ENCODE data around the gene VMAC. TPM values are rescaled to one million over a fixed set of nuclear protein-coding genes. Genes with fewer than 3 reads are reported as not detected.

VMAC gene
- total RNA-seq, 1 donor from 2014 or later = 5.1 TPM

DNA sequence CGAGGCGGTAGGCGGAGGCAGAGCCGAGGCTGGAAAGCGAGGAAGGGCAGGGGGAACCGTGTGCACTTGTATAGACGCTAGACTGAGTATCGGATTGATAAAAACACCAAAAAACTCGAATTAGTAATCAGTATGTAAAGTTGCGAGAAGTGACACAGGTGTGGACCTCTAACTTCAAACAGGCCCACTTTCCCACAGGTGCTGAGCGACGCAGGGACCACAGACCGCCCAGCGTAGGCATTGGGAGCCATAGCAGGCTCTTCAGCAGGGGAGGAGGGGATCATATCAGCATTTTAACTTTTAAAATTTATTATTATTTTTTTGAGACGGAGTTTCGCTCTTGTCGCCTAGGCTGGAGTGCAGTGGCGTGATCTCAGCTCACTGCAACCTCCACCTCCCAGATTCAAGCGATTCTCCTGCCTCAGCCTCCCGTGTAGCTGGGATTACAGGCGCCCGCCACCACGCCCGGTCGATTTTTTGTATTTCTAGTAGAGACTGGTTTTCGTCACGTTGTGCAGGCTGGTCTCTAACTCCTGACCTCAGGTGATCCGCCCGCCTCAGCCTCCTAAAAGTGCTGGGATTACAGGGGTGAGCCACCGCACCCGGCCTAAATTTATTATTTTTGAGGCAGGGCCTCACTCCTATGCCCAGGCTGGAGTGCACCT is 574 bp downstream of the VMAC start:
- no peak for DNase-seq

DNA sequence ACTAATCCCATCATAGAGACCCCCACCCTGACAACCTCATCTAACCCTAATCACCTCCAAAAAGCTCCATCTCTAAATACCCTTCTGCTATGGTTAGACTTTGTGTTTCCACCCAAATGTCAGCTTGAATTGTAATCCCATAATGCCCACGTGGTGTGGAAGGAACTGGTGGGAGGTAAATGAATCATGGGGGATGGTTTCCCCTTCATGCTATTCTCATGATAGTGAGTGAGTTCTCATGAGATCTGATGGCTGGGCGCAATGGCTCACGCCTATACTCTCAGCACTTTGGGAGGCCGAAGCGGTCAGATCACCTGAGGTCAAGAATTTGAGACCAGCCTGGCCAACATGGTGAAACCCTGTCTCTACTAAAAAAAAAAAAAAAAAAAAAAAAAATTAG is 2.6 kb downstream of the VMAC start:
- no peak for DNase-seq

- no peak for DNase-seq
Measured at GRCh38 chr19:5908773-5909442, 4.2 kb downstream of the VMAC start.

DNA sequence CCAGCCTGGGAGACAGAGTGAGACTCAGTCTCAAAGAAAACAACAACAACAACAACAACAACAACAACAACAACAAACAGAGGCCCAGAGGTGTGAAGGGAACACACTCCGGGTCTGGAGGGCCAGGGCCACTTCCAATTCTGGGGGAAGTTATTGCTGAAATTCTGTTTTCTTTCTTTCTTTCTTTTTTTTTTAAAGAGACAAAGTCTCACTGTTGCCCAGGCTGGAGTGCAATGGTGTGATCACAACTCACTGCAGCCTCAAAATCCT is 5.9 kb downstream of the VMAC start:
- DNase-seq = no peak

DNA sequence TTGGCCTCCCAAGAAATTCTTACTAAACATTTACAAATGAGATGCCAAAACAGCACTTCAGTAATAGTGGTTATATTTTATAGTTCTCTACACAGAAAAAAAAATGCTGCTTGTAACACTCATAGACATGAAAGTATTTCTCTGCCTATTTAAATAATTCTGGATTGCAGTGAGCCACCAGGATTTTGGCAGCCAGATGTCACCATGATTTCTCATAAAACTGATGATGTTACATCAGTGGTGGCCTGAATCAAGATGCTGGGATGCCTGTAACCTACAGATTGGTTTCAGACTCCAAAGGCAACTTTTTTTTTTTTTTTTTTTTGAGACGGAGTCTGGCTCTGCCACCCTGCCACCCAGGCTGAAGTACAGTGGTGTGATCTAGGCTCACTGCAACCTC is 6.7 kb downstream of the VMAC start:
- no peak for DNase-seq

DNA sequence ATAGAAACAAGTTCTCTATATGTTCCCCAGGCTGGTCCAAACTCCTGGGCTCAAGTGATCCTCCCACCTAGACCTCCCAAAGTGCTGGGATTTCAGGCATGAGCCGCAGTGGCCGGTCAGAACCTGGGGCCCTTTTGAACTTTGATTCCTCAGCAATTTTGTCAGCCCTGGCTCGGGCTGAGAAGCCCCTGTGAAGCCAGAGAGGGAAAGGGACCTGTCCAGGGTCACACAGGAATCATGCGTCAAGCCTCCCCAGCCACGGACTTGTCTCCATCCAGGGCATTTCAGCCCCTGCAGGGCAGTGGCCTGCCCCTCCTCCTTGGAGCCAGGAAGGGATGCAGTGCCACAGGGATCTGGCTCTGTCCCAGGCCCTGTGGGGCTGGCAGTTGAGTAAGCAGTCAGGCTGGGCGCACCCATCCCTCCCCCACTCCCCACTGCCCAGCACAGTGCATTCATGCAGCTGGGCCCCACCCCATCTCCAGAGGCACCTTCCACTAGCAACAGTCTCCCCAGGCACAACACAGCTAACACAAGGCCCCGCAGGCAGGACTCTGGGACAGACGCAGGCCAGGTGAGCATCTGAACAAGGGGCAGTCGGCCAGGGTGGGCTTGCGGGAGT is 9.2 kb downstream of the VMAC start, which contains the start of gene CAPS:
Gene CAPS (plus strand): TSS at position 516 of the 619 bp plus-strand sequence. CDS start 153 bp downstream, outside the sequence.
- peak; percentile 33 for DNase-seq

GRCh38 chr19:5914358-5914774 is 9.7 kb downstream of the VMAC start:
- DNase-seq = no peak

DNA sequence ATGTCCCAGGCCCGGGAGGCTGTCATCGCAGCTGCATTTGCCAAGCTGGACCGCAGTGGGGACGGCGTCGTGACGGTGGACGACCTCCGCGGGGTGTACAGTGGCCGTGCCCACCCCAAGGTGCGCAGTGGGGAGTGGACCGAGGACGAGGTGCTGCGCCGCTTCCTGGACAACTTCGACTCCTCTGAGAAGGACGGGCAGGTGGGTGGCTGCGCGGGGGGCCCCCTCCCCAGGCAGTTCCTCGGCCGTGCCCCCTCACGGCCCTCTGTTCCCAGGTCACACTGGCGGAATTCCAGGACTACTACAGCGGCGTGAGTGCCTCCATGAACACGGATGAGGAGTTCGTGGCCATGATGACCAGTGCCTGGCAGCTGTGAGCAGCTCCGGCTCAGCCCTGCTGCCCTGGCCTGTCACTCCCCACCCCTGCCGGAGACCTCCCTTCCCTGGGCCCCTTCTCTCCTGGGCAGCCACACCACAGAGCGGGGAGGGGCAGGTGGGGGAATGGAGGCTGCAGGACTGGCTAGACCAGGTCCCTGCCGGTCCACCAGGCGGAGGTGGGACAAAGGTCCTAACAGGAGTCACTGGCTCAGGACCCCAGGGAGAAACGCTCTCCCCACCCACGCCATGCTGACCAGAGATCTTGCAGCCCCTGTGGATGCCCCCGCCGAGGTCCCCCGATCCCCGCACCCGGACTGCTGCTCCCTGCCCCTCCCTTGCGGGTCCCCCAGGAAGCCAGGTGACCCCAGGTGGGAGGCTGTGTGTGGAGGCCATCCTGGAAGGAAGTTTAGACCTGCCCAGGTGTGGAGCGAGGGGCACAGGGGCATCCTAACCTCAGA is 10.5 kb downstream of the VMAC start:
- peak; percentile 43 for DNase-seq

GRCh38 chr19:5915782-5916165 is 11.1 kb downstream of the VMAC start:
- DNase-seq = no peak

- DNase-seq = no peak
Measured at GRCh38 chr19:5916181-5916708, 11.6 kb downstream of the VMAC start.

DNA sequence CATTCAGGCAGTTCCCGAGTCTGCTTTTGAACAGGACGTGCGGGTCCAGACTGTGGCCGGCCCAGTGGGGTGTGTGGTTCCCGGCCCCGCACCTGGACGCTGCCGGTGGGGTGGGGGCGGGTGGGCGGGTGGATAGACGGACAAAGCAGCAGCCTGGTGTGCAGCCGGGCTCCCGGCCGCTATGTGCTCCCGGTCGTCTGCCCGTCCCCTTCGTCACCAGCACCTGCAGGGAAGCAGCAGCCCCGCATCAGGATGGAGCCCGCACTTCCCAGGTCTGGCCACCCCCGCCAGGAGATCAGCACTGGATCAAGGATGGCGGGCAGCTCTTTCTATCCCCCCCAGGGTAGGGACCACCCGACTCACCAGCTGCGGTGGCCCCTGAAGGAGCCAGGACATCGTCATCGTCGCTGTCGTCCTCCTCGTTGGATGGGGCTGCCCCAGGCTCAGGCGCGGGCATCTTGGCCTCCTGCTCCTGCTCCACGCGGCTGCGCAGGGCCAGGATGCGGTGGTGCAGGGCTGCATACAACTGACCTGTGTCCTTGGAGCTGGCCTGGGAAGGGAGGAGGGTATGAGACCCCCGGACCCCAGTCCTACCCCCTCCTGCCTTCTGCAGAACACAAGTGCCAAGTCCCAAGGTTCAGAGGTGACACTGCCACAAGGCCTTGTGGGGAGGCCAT is 12.9 kb downstream of the VMAC start:
- DNase-seq = no peak

DNA sequence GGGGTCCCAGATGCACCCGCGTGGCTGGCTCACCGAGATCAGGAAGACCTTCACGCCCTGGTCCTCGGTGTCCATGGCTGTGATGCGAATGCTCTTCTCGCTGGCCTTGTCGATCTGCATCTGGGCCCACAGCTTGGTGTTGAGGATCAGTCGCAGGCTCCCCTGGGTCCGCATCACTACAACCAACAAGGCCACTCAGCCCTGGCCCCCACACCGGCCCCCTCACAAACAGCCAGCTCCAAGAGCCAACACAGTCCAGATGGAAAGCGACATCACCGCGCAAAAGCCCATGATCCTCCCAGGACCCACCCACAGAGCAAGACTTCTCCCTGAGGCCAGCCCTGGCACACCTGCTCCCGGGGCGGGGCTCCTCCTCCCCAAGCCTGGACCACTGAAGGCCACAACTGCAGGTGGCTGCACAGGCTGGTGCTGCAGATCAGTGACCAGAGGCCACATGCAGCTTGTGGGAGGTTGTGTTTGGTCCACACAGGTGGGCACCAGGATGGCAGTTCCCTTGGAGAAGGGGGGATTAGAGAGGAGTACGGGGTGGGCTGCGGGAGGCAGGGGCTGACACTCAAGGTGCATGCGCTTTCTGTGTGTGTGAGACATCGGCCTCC is 13.9 kb downstream of the VMAC start:
- DNase-seq = no peak

GRCh38 chr19:5921516-5922160 is 17.0 kb downstream of the VMAC start:
- no peak for DNase-seq

- no peak for DNase-seq
Measured at GRCh38 chr19:5922161-5922545, 17.5 kb downstream of the VMAC start.

DNA sequence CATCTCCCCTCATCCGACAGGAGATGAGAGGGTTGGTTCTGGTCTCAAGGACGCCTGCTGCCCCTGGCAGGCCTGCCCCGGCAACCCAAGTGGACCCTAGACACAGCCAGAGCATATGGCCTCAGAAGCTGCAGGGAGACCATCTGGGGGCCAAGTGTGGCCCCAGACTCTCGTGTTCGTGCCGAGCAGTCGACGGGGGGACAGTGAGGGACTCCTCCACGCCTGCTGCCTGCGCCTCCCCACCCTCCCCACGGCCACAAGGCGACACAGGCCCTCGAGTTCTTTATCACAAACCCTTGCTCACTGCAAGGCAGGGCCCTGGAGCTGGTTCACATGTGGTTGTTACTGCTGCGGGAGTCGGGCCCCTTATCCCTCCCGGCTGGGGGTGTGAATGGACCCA is 18.7 kb downstream of the VMAC start:
- DNase-seq = no peak

DNA sequence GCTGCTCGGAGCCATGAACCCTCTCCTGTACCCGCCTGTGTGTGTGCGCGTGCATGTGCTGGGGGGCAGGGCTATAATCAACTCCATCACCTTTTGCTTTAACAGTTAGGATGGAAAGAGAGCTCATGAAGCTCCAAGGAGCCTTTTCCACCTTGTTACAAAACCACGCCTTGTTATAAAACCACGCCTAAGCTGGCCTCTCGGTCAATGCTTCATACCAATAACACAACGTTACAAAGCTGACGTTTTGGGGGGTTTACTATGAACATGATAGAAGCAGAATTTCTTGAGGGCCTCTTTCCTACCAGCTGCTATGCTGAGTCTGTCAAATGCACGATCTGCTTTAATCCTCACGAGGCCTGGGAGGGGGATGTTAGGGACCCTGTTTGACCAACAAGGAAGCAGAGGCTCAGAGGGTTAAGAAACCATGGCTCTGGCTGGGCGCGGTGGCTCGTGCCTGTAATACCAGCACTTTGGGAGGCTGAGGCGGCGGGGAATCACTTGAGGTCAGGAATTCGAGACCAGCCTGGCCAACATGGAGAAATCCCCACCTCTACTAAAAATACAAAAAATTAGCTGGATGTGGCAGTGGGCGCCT is 21.3 kb downstream of the VMAC start:
- no peak for DNase-seq

GRCh38 chr19:5926641-5927440 is 22.2 kb downstream of the VMAC start:
- DNase-seq = peak; percentile 74

GRCh38 chr19:5927441-5927821 is 22.8 kb downstream of the VMAC start:
- no peak for DNase-seq

- DNase-seq = no peak
Measured at GRCh38 chr19:5929179-5929578, 24.5 kb downstream of the VMAC start.

DNA sequence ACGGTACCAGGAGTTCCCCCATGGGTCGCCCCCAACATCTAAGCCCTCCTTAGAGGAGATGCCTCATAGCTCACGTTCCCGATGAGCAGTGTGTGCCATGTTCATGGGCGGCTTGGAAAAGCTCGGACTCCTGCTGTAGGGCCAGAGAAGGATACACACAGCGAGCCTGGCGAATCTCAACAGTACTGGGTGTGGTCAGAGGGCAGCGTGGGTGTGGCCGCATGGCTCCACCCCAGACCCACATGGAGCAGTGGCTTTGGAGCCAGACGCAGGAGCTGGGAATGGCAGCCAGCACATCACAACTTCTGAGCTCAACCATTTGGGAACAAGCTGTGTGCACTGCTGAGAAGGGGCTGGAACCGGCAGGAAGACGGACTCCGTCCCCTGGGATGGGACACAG is 25.0 kb downstream of the VMAC start:
- DNase-seq = no peak

Measured in tongue (tissue), 2 donors.